Measurements from ENCODE around the gene TAF11L14. TPM values are rescaled to one million over a fixed set of nuclear protein-coding genes. Genes with fewer than 3 reads are reported as not detected.
"Not testable (repeated sequence)": the region's sequence is repeated elsewhere in the genome, so short reads cannot be mapped to it uniquely, and the experiment has no call there.

TAF11L14 gene
- total and polyA plus RNA-seq, 9 donors: not detected

- H3K27ac ChIP-seq: no peak overlapping the region
- no peaks in the 10 kb centered on the region for H3K9me3 ChIP-seq
- H3K27me3 ChIP-seq: no peaks in the 10 kb centered on the region
- no peaks in the 10 kb centered on the region for H3K4me1 ChIP-seq (ENCODE audit: insufficient read depth)
- no peak for DNase-seq
- TF ChIP-seq CTCF (IDR thresholded peaks at IDR 0.05) (no peak), POLR2A (IDR thresholded peaks at IDR 0.05) (no peak), EP300 (IDR thresholded peaks at IDR 0.05) (no peak)
- no peaks in the 10 kb centered on the region for H3K36me3 ChIP-seq
- H3K4me3 ChIP-seq: no peak overlapping the region
- 85 to 95% (median 87%) methylated on average over 13 to 17 of the region's 17 CpGs for WGBS, 3 donors
- intact Hi-C loops (cut with DNase I): no loop called here
These were observed 19.2 kb upstream of the TAF11L14 start for GRCh38 chr5:17614872-17615605.

GRCh38 chr5:17619354-17619753 lies 14.9 kb upstream of the TAF11L14 start:
- Histone ChIP-seq H3K27ac (no peak overlapping the region), H3K27me3 (no peaks in the 10 kb centered on the region), H3K36me3 (no peaks in the 10 kb centered on the region), H3K4me3 (no peak overlapping the region), H3K4me1 (ENCODE audit: insufficient read depth) (no peaks in the 10 kb centered on the region), H3K9me3 (no peaks in the 10 kb centered on the region)
- intact Hi-C loops (cut with DNase I): no loop called here
- no peak for DNase-seq
- no peak for TF ChIP-seq CTCF (IDR thresholded peaks at IDR 0.05)
- no peak for TF ChIP-seq POLR2A (IDR thresholded peaks at IDR 0.05)
- no peak for TF ChIP-seq EP300 (IDR thresholded peaks at IDR 0.05)
- 71 to 86% (median 85%) methylated on average over 3 of the region's 3 CpGs for WGBS, 3 donors

GRCh38 chr5:17620627-17621026 lies 13.6 kb upstream of the TAF11L14 start:
- Histone ChIP-seq H3K4me3 (no peak overlapping the region), H3K27me3 (no peaks in the 10 kb centered on the region), H3K9me3 (no peaks in the 10 kb centered on the region), H3K4me1 (ENCODE audit: insufficient read depth) (no peaks in the 10 kb centered on the region), H3K36me3 (no peaks in the 10 kb centered on the region), H3K27ac (no peak overlapping the region)
- WGBS, 3 donors: 60 to 85% (median 85%) methylated on average over 1 to 17 of the region's 17 CpGs
- DNase-seq: no peak
- intact Hi-C loops (cut with DNase I): no loop called here
- no peak for TF ChIP-seq CTCF (IDR thresholded peaks at IDR 0.05)

GRCh38 chr5:17625686-17626085 lies 8.6 kb upstream of the TAF11L14 start:
- H3K36me3 ChIP-seq: no peaks in the 10 kb centered on the region
- H3K4me1 ChIP-seq (ENCODE audit: insufficient read depth): no peaks in the 10 kb centered on the region
- H3K27ac ChIP-seq: no peak overlapping the region
- intact Hi-C loops (cut with DNase I): no loop called here
- no peak for DNase-seq
- H3K27me3 ChIP-seq: no peaks in the 10 kb centered on the region
- WGBS, 3 donors: 90 to 94% methylated on average over 11 of the region's 11 CpGs; no CpG with 5 or more reads in 1 of the 3 donors
- no peak for TF ChIP-seq EP300 (IDR thresholded peaks at IDR 0.05)
- TF ChIP-seq CTCF (IDR thresholded peaks at IDR 0.05): no peak
- no peak for TF ChIP-seq POLR2A (IDR thresholded peaks at IDR 0.05)
- H3K9me3 ChIP-seq: no peaks in the 10 kb centered on the region
- H3K4me3 ChIP-seq: no peak overlapping the region

- WGBS, 3 donors: 84 to 100% (median 88%) methylated on average over 4 to 11 of the region's 12 CpGs
- DNase-seq; H3K27ac ChIP-seq; intact Hi-C loops (cut with DNase I); H3K36me3 ChIP-seq; H3K4me1 ChIP-seq (ENCODE audit: insufficient read depth); H3K9me3 ChIP-seq; H3K4me3 ChIP-seq; H3K27me3 ChIP-seq: not testable (repeated sequence)
These were observed 2.5 kb upstream of the TAF11L14 start, which contains the start of gene TAF11L13 for GRCh38 chr5:17631788-17632187. Gene TAF11L13, plus strand, starts transcription at chr5:17632088.

- WGBS, 3 donors: 89 to 91% (median 90%) methylated on average over 10 of the region's 10 CpGs
- intact Hi-C loops (cut with DNase I): not testable (repeated sequence)
These were observed 15.0 kb downstream of the TAF11L14 start for GRCh38 chr5:17649232-17649631.

GRCh38 chr5:17655201-17655759 lies 21.0 kb downstream of the TAF11L14 start:
- intact Hi-C loops (cut with DNase I); DNase-seq; H3K27ac ChIP-seq: not testable (repeated sequence)

More at GRCh38 chr5:17649232-17649631, 15.0 kb downstream of the TAF11L14 start:
- H3K36me3 ChIP-seq; H3K27ac ChIP-seq; H3K27me3 ChIP-seq; H3K9me3 ChIP-seq; H3K4me3 ChIP-seq; DNase-seq; H3K4me1 ChIP-seq (ENCODE audit: insufficient read depth): not testable (repeated sequence)

More at GRCh38 chr5:17655201-17655759, 21.0 kb downstream of the TAF11L14 start:
- H3K27me3 ChIP-seq; H3K4me1 ChIP-seq (ENCODE audit: insufficient read depth); H3K9me3 ChIP-seq; H3K36me3 ChIP-seq; H3K4me3 ChIP-seq: not testable (repeated sequence)
- WGBS, 3 donors: 94 to 96% (median 95%) methylated on average over 4 to 32 of the region's 32 CpGs
